ENCODE results near the gene SPDYE3.
A peak's percentile ranks its signal among the peaks of the same experiment; 100 is the strongest.
"Not testable (repeated sequence)": the region's sequence is repeated elsewhere in the genome, so short reads cannot be mapped to it uniquely, and the experiment has no call there.

Gene SPDYE3

GRCh38 chr7:100271716-100272537 lies 35.6 kb upstream of the SPDYE3 start:
- Histone ChIP-seq H3K36me3 (replicated peaks; ENCODE audit: low read depth, low read length) (no peaks in the 10 kb centered on the region), H3K9me3 (ENCODE audit: insufficient read depth, low read length) (no peaks in the 10 kb centered on the region), H3K27me3 (ENCODE audit: low read depth, low read length) (no peaks in the 10 kb centered on the region), H2AFZ (ENCODE audit: low read depth, low read length) (no peak overlapping the region; the same call in 1 of the 2 replicates), H3K79me2 (ENCODE audit: low read length) (no peaks in the 10 kb centered on the region), H3K4me3 (ENCODE audit: low read length) (peak overlapping the region; percentile 76), H4K20me1 (ENCODE audit: insufficient read depth, low read length) (no peaks in the 10 kb centered on the region), H3K27ac (ENCODE audit: low read length) (no peak overlapping the region), H3K4me2 (ENCODE audit: low read length) (peak overlapping the region; percentile 99), H3K4me1 (ENCODE audit: low read length) (peaks cover 16% of the 10 kb centered on the region), H3K9ac (ENCODE audit: low read length) (peak overlapping the region; percentile 70)
- no peak for TF ChIP-seq EZH2phosphoT487 (IDR thresholded peaks at IDR 0.05; ENCODE audit: low read depth)
- TF ChIP-seq, protein P1, sequence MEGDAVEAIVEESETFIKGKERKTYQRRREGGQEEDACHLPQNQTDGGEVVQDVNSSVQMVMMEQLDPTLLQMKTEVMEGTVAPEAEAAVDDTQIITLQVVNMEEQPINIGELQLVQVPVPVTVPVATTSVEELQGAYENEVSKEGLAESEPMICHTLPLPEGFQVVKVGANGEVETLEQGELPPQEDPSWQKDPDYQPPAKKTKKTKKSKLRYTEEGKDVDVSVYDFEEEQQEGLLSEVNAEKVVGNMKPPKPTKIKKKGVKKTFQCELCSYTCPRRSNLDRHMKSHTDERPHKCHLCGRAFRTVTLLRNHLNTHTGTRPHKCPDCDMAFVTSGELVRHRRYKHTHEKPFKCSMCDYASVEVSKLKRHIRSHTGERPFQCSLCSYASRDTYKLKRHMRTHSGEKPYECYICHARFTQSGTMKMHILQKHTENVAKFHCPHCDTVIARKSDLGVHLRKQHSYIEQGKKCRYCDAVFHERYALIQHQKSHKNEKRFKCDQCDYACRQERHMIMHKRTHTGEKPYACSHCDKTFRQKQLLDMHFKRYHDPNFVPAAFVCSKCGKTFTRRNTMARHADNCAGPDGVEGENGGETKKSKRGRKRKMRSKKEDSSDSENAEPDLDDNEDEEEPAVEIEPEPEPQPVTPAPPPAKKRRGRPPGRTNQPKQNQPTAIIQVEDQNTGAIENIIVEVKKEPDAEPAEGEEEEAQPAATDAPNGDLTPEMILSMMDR (IDR thresholded peaks at IDR 0.05; ENCODE audit: low read depth, low read length), result peak; percentile 20; the same call in 1 of the 2 replicates

GRCh38 chr7:100272538-100272902 lies 35.0 kb upstream of the SPDYE3 start:
- not testable (repeated sequence) for H2AFZ ChIP-seq (ENCODE audit: low read depth, low read length); H3K27ac ChIP-seq (ENCODE audit: low read length); H4K20me1 ChIP-seq (ENCODE audit: insufficient read depth, low read length); H3K9me3 ChIP-seq (ENCODE audit: insufficient read depth, low read length); H3K27me3 ChIP-seq (ENCODE audit: low read depth, low read length); H3K79me2 ChIP-seq (ENCODE audit: low read length); H3K36me3 ChIP-seq (replicated peaks; ENCODE audit: low read depth, low read length)
- H3K4me1 ChIP-seq (ENCODE audit: low read length), result peaks cover 16% of the 10 kb centered on the region
- H3K9ac ChIP-seq (ENCODE audit: low read length), result peak overlapping the region; percentile 70
- peak overlapping the region; percentile 76 for H3K4me3 ChIP-seq (ENCODE audit: low read length)
- peak overlapping the region; percentile 99 for H3K4me2 ChIP-seq (ENCODE audit: low read length)

DNA sequence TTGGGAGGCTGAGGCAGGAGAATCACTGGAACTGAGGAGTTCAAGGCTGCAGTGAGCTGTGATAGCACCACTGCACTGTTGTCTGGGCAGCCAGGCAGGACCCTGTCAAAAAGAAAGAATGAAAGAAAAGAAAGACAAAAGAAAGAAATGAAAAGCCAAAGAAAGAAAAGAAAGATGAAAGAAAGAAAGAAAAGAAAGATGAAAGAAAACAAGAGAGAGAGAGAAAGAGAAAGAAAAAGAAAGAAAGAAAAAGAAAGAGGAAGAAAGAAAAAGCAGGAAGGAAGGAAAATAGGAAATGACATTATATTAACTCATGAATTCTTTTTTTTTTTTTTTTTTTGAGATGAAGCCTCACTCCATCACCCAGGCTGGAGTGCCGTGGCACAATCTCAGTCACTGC lies 32.4 kb upstream of the SPDYE3 start:
- TF ChIP-seq, protein P1 (IDR thresholded peaks at IDR 0.05; ENCODE audit: low read depth, low read length), result no peak
- TF ChIP-seq EZH2phosphoT487 (IDR thresholded peaks at IDR 0.05; ENCODE audit: low read depth), result no peak
- no peaks in the 10 kb centered on the region for H3K9me3 ChIP-seq (ENCODE audit: insufficient read depth, low read length)
- H3K79me2 ChIP-seq (ENCODE audit: low read length), result no peaks in the 10 kb centered on the region
- no peaks in the 10 kb centered on the region for H3K36me3 ChIP-seq (replicated peaks; ENCODE audit: low read depth, low read length)
- no peak overlapping the region for H3K9ac ChIP-seq (ENCODE audit: low read length)
- H4K20me1 ChIP-seq (ENCODE audit: insufficient read depth, low read length), result no peaks in the 10 kb centered on the region
- H3K4me2 ChIP-seq (ENCODE audit: low read length), result no peak overlapping the region
- H2AFZ ChIP-seq (ENCODE audit: low read depth, low read length), result no peak overlapping the region
- H3K4me1 ChIP-seq (ENCODE audit: low read length), result peaks cover 9% of the 10 kb centered on the region
- no peaks in the 10 kb centered on the region for H3K27me3 ChIP-seq (ENCODE audit: low read depth, low read length)
- no peak overlapping the region for H3K27ac ChIP-seq (ENCODE audit: low read length)
- no peak overlapping the region for H3K4me3 ChIP-seq (ENCODE audit: low read length)

GRCh38 chr7:100276126-100276525 lies 31.4 kb upstream of the SPDYE3 start:
- H3K27me3 ChIP-seq (ENCODE audit: low read depth, low read length); H3K4me2 ChIP-seq (ENCODE audit: low read length); H3K9me3 ChIP-seq (ENCODE audit: insufficient read depth, low read length); H3K4me1 ChIP-seq (ENCODE audit: low read length); H2AFZ ChIP-seq (ENCODE audit: low read depth, low read length); H3K36me3 ChIP-seq (replicated peaks; ENCODE audit: low read depth, low read length); H3K79me2 ChIP-seq (ENCODE audit: low read length); H3K9ac ChIP-seq (ENCODE audit: low read length); H4K20me1 ChIP-seq (ENCODE audit: insufficient read depth, low read length); H3K27ac ChIP-seq (ENCODE audit: low read length); H3K4me3 ChIP-seq (ENCODE audit: low read length): not testable (repeated sequence)

DNA sequence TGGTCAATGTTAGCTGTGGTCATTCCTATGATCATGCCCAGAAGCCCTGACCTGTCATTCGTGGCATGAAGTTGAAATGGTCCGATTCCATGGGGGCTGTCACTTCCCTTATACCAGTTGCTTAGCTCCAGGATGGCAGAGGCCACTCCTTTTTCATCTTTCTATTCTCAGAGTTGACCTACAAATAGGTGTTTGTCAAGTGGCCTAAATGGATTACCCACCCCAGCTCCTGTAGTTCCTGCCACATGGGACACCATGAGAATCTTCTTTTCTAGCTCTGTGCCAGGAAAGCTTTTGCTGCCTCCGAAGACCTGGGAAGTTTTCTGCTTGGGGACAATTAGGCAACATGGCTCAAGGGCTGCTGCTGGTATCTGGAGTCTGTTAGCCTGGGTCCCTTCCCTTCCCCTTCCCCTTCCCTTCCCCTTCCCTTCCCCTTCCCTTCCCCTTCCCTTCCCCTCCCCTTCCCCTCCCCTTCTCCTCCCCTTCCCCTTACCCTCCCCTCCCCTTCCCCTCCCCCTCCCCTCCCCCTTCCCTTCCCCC lies 25.4 kb upstream of the SPDYE3 start:
- not testable (repeated sequence) for H3K27me3 ChIP-seq (ENCODE audit: low read depth, low read length); H3K9me3 ChIP-seq (ENCODE audit: insufficient read depth, low read length); H3K36me3 ChIP-seq (replicated peaks; ENCODE audit: low read depth, low read length); H3K79me2 ChIP-seq (ENCODE audit: low read length); H3K4me1 ChIP-seq (ENCODE audit: low read length); H3K27ac ChIP-seq (ENCODE audit: low read length); H3K9ac ChIP-seq (ENCODE audit: low read length); H2AFZ ChIP-seq (ENCODE audit: low read depth, low read length); H3K4me3 ChIP-seq (ENCODE audit: low read length); H4K20me1 ChIP-seq (ENCODE audit: insufficient read depth, low read length); H3K4me2 ChIP-seq (ENCODE audit: low read length)

GRCh38 chr7:100283147-100283546 lies 24.4 kb upstream of the SPDYE3 start:
- not testable (repeated sequence) for H3K27me3 ChIP-seq (ENCODE audit: low read depth, low read length); H3K4me1 ChIP-seq (ENCODE audit: low read length); H3K36me3 ChIP-seq (replicated peaks; ENCODE audit: low read depth, low read length); H2AFZ ChIP-seq (ENCODE audit: low read depth, low read length); H3K4me2 ChIP-seq (ENCODE audit: low read length); H3K9ac ChIP-seq (ENCODE audit: low read length); H3K4me3 ChIP-seq (ENCODE audit: low read length); H4K20me1 ChIP-seq (ENCODE audit: insufficient read depth, low read length); H3K79me2 ChIP-seq (ENCODE audit: low read length); H3K9me3 ChIP-seq (ENCODE audit: insufficient read depth, low read length); H3K27ac ChIP-seq (ENCODE audit: low read length)

DNA sequence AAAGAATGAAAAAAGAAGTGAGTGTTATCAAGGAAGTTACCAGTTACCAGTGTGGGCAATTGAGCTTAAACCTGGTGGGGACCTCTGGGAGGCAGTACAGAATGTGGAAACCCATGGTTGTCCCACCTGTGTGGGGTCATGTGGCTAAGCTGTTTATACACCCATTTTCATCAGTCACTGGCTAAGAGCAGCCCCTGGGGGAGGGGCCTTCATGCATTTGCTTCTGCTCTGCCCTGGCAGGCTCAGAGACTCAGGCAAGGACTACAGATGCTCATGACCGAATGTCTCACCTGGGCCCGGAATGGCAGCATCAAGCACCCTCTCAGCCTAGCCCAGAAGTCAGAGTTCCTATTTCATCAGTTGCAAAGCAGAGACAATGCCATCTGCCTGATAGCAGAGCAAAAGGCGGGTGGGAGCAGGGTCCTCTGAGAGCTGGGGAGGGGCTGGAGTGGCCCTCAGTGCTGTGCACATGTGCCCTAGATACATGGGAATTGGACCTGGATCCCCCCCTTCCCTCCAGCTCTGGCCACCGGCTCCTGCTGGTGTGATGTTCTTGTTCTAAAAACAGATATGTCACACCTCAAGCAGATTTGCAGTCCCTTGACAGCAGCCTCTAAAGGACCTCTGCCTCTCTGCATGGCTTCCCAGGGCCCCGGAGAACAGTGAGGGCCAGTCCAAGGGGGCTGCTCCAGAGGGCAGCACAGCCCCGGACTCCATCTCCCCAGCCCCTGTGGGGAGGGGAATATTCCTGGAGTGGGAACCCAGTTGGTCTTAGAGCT lies 20.1 kb upstream of the SPDYE3 start:
- H3K4me2 ChIP-seq (ENCODE audit: low read length); H3K9ac ChIP-seq (ENCODE audit: low read length); H4K20me1 ChIP-seq (ENCODE audit: insufficient read depth, low read length); H2AFZ ChIP-seq (ENCODE audit: low read depth, low read length); H3K4me3 ChIP-seq (ENCODE audit: low read length); H3K9me3 ChIP-seq (ENCODE audit: insufficient read depth, low read length); H3K4me1 ChIP-seq (ENCODE audit: low read length); H3K27me3 ChIP-seq (ENCODE audit: low read depth, low read length); H3K36me3 ChIP-seq (replicated peaks; ENCODE audit: low read depth, low read length); H3K79me2 ChIP-seq (ENCODE audit: low read length); H3K27ac ChIP-seq (ENCODE audit: low read length): not testable (repeated sequence)

Data from OCI-LY3 (cell line).